ENCODE measurements around the gene CPVL. TPM values are rescaled to one million over a fixed set of nuclear protein-coding genes. Genes with fewer than 3 reads are reported as not detected.

CPVL gene
- total and polyA plus RNA-seq, 2 of the 8 experiments (the other 6 are each of a cell fraction or from before 2014, with no cell fraction given), result 40.0 to 55.0 TPM

- no peak for TF ChIP-seq CHD7 (IDR thresholded peaks at IDR 0.05; ENCODE audit: insufficient replicate concordance, low read length)
- no peak for TF ChIP-seq RAD21 (IDR thresholded peaks at IDR 0.05 in 1 of 2, conservative IDR thresholded peaks at IDR 0.05 in 1 of 2; ENCODE audit: low read depth in 2 of 2, low read length in 2 of 2)
- TF ChIP-seq KDM4A (IDR thresholded peaks at IDR 0.05; ENCODE audit: low read depth, low read length, severe bottlenecking), result no peak
- no peak for TF ChIP-seq BACH1 (IDR thresholded peaks at IDR 0.05; ENCODE audit: low read length)
- TF ChIP-seq PHF8 (conservative IDR thresholded peaks at IDR 0.05; ENCODE audit: low read depth, low read length), result no peak
- TF ChIP-seq EGR1 (IDR thresholded peaks at IDR 0.05; ENCODE audit: borderline replicate concordance, low read depth, low read length), result no peak
- TF ChIP-seq CHD1 (IDR thresholded peaks at IDR 0.05; ENCODE audit: low read depth, low read length), result no peak
- TF ChIP-seq SRF (IDR thresholded peaks at IDR 0.05; ENCODE audit: low read depth, low read length), result no peak
- no peak for TF ChIP-seq POU5F1 (IDR thresholded peaks at IDR 0.05; ENCODE audit: low read depth, low read length)
- TF ChIP-seq ATF3 (IDR thresholded peaks at IDR 0.05; ENCODE audit: insufficient read depth, low read depth, low read length), result no peak
- no peak for TF ChIP-seq TBP (IDR thresholded peaks at IDR 0.05; ENCODE audit: low read depth, low read length)
- no peak for TF ChIP-seq RXRA (IDR thresholded peaks at IDR 0.05; ENCODE audit: insufficient read depth, low read depth, low read length)
Observed at GRCh38 chr7:29185613-29186012, 39.3 kb upstream of the CPVL start (continued).

Measured in H1 (cell line).